H1 (cell line): Measurements from ENCODE around the gene THADA. TPM values are rescaled to one million over a fixed set of nuclear protein-coding genes. Genes with fewer than 3 reads are reported as not detected.
"Not testable (repeated sequence)": the region's sequence is repeated elsewhere in the genome, so short reads cannot be mapped to it uniquely, and the experiment has no call there.

ENCODE experiments used
- CTCF ChIA-PET: fragments of 300-600 bp; sonication (Branson Sonifier 250); formaldehyde crosslinking; loops from one replicate; lab custom pipeline; 2021; ENCODE audit not compliant: partially characterized antibody; lab: Charles Lee
- POLR2A ChIA-PET: fragments of 300-600 bp; sonication (Branson Sonifier 250); formaldehyde crosslinking; loops from one replicate; lab custom pipeline; 2021; ENCODE audit warnings: inconsistent platforms; ENCODE audit not compliant: partially characterized antibody; lab: Charles Lee
- DNase-seq, 2 experiments: peaks; one replicate each; pipeline versions ENCODE4 v3.0.0 to v3.0.0-alpha.2; 2010 to 2022; ENCODE audit warnings: low spot score in 2 of 2, low read depth in 1 of 2, mixed read lengths in 1 of 2
- FAIRE-seq: peaks from 2 replicates; lab custom pipeline; 2011; peaks lifted over from hg19 to GRCh38; lab: Jason Lieb, UNC
- H2AFZ ChIP-seq: 2 replicates; pipeline ENCODE4 v1.8.1; 2012; ENCODE audit warnings: low read length, inconsistent platforms
- H2AK5ac ChIP-seq: 2 replicates; pipeline ENCODE4 v1.6.1; 2013; ENCODE audit warnings: low read depth, low read length
- H2BK120ac ChIP-seq: replicated peaks from 2 replicates; pipeline ENCODE3; 2013; ENCODE audit warnings: low read depth, low read length, inconsistent platforms
- H2BK12ac ChIP-seq: 2 replicates; pipeline ENCODE4 v1.6.1; 2013; ENCODE audit warnings: low read depth, low read length
- H2BK15ac ChIP-seq: 2 replicates; pipeline ENCODE4 v1.6.1; 2013; ENCODE audit warnings: low read length
- H2BK20ac ChIP-seq: 2 replicates; pipeline ENCODE4 v1.6.1; 2013; ENCODE audit warnings: low read length
- H2BK5ac ChIP-seq: 2 replicates; pipeline ENCODE4 v1.6.1; 2013; ENCODE audit warnings: low read depth, low read length
- H3K14ac ChIP-seq: 2 replicates; pipeline ENCODE4 v1.6.1; 2013; ENCODE audit warnings: inconsistent platforms; ENCODE audit not compliant: insufficient read length
- H3K18ac ChIP-seq: 2 replicates; pipeline ENCODE4 v1.6.1; 2013; ENCODE audit warnings: low read length; ENCODE audit errors: extremely low read depth
- H3K23ac ChIP-seq: 2 replicates; pipeline ENCODE4 v1.6.1; 2013; ENCODE audit warnings: inconsistent platforms; ENCODE audit not compliant: insufficient read length
- H3K23me2 ChIP-seq: 2 replicates; pipeline ENCODE4 v1.6.1; 2013; ENCODE audit warnings: low read depth, low read length
- H3K27ac ChIP-seq: 2 replicates; pipeline ENCODE4 v1.6.1; 2011; ENCODE audit warnings: low read depth, low read length, inconsistent platforms
- H3K27me3 ChIP-seq, 4 experiments: replicated peaks in 1 of 4; 1 replicate in 1 of 4; 2 replicates in 3 of 4; pipeline versions ENCODE4 v1.6.1 to v1.8.1; 2011 to 2013; ENCODE audit warnings: low read length in 3 of 4, mild to moderate bottlenecking in 3 of 4, inconsistent platforms in 2 of 4, mixed read lengths in 2 of 4, moderate library complexity in 1 of 4; ENCODE audit not compliant: control insufficient read depth in 3 of 4, insufficient read depth in 3 of 4; ENCODE audit errors: extremely low read depth in 1 of 4
- H3K36me3 ChIP-seq, 4 experiments: 2 replicates each; pipeline versions ENCODE4 v1.6.1 to v1.8.1; 2011 to 2013; ENCODE audit warnings: mild to moderate bottlenecking in 4 of 4, low read length in 3 of 4, moderate library complexity in 2 of 4, control low read depth in 1 of 4, inconsistent platforms in 1 of 4; ENCODE audit not compliant: insufficient read depth in 4 of 4, control insufficient read depth in 2 of 4
- H3K4ac ChIP-seq: replicated peaks from 2 replicates; pipeline ENCODE3; 2013; ENCODE audit warnings: low read length, low read depth, mixed read lengths, inconsistent platforms; ENCODE audit not compliant: insufficient read length
- H3K4me1 ChIP-seq, 4 experiments: replicated peaks in 1 of 4; 1 replicate in 1 of 4; 2 replicates in 3 of 4; pipeline versions ENCODE4 v1.6.1 to v1.8.1; 2011 to 2013; ENCODE audit warnings: low read length in 3 of 4, inconsistent platforms in 2 of 4, mixed read lengths in 1 of 4; ENCODE audit not compliant: insufficient read depth in 4 of 4, control insufficient read depth in 3 of 4
- H3K4me2 ChIP-seq, 2 experiments: 2 replicates each; pipeline versions ENCODE4 v1.6.1 to v1.8.1; 2011 to 2013; ENCODE audit warnings: low read depth in 2 of 2, low read length in 2 of 2, control low read depth in 1 of 2, inconsistent platforms in 1 of 2, mild to moderate bottlenecking in 1 of 2; ENCODE audit not compliant: insufficient read depth in 1 of 2
- H3K4me3 ChIP-seq, 4 experiments: fragments of 200-600, 300-600 bp in 1 of 4; sonication (generic), shearing (Covaris generic), sonication (Bioruptor Twin) in 1 of 4; 2 replicates each; pipeline versions ENCODE4 v1.5.1 to v1.8.1; 2011 to 2016; ENCODE audit warnings: low read length in 4 of 4, low read depth in 3 of 4, control low read depth in 2 of 4, inconsistent platforms in 2 of 4, mild to moderate bottlenecking in 2 of 4, mixed read lengths in 1 of 4, moderate library complexity in 1 of 4; ENCODE audit not compliant: insufficient read depth in 2 of 4; ENCODE audit errors: extremely low read depth in 1 of 4
- H3K56ac ChIP-seq: replicated peaks from 2 replicates; pipeline ENCODE3; 2013; ENCODE audit warnings: low read depth, mild to moderate bottlenecking, mixed read lengths, low read length, inconsistent platforms; ENCODE audit not compliant: insufficient read length
- H3K79me1 ChIP-seq: 2 replicates; pipeline ENCODE4 v1.6.1; 2013; ENCODE audit warnings: low read depth, low read length, control low read depth
- H3K79me2 ChIP-seq, 2 experiments: 2 replicates each; pipeline versions ENCODE4 v1.6.1 to v1.8.1; 2012 to 2013; ENCODE audit warnings: low read length in 2 of 2, mild to moderate bottlenecking in 2 of 2, inconsistent platforms in 1 of 2; ENCODE audit not compliant: insufficient read depth in 2 of 2, control insufficient read depth in 1 of 2
- H3K9ac ChIP-seq, 4 experiments: replicated peaks in 1 of 4; 1 replicate in 1 of 4; 2 replicates in 3 of 4; pipeline versions ENCODE4 v1.6.1 to v1.8.1; 2011 to 2013; ENCODE audit warnings: low read depth in 3 of 4, low read length in 3 of 4, control low read depth in 2 of 4, mild to moderate bottlenecking in 2 of 4, moderate library complexity in 2 of 4, inconsistent platforms in 1 of 4; ENCODE audit errors: extremely low read depth in 1 of 4
- H3K9me3 ChIP-seq, 2 experiments: 2 replicates each; pipeline versions ENCODE4 v1.6.1 to v1.8.1; 2012 to 2013; ENCODE audit warnings: mild to moderate bottlenecking in 2 of 2, moderate library complexity in 2 of 2, control low read depth in 1 of 2, inconsistent platforms in 1 of 2, low read depth in 1 of 2, low read length in 1 of 2, mixed read lengths in 1 of 2; ENCODE audit not compliant: insufficient read depth in 2 of 2
- H4K20me1 ChIP-seq, 2 experiments: replicated peaks in 1 of 2; 2 replicates each; pipeline versions ENCODE3 to v1.8.1; 2011 to 2013; ENCODE audit warnings: inconsistent platforms in 2 of 2, low read length in 2 of 2, mild to moderate bottlenecking in 1 of 2; ENCODE audit not compliant: insufficient read depth in 2 of 2, control insufficient read depth in 1 of 2
- H4K5ac ChIP-seq: 2 replicates; pipeline ENCODE4 v1.6.1; 2013; ENCODE audit warnings: low read length, low read depth, mixed read lengths, inconsistent platforms; ENCODE audit not compliant: insufficient read length
- H4K8ac ChIP-seq: 2 replicates; pipeline ENCODE4 v1.8.0; 2013; ENCODE audit warnings: mild to moderate bottlenecking, moderate library complexity, low read length, inconsistent platforms; ENCODE audit not compliant: insufficient read depth; ENCODE audit errors: extremely low read depth
- H4K91ac ChIP-seq: replicated peaks from 2 replicates; pipeline ENCODE3; 2013; ENCODE audit warnings: low read length, mixed read lengths, inconsistent platforms; ENCODE audit not compliant: insufficient read length
- CTCF ChIP-seq, 3 experiments: IDR thresholded peaks; 1 replicate in 2 of 3; 2 replicates in 1 of 3; pipeline versions ENCODE4 v1.5.1 to v1.6.1; 2011; ENCODE audit warnings: low read length in 3 of 3, mild to moderate bottlenecking in 3 of 3, inconsistent platforms in 2 of 3, low read depth in 1 of 3, moderate library complexity in 1 of 3; ENCODE audit not compliant: insufficient read depth in 1 of 3; ENCODE audit errors: control extremely low read depth in 1 of 3
- RAD21 ChIP-seq, 2 experiments: IDR thresholded peaks in 1 of 2; conservative IDR thresholded peaks in 1 of 2; 2 replicates each; pipeline ENCODE4 v1.6.1; 2011; ENCODE audit warnings: low read depth in 2 of 2, low read length in 2 of 2, improper control_type of control experiment in 1 of 2, inconsistent platforms in 1 of 2, mild to moderate bottlenecking in 1 of 2, moderate library complexity in 1 of 2
- WGBS, 2 experiments: shearing (Covaris generic) in 1 of 2; methylation state at CpG; one replicate each; pipeline versions ENCODE4 v1.1.6 to v1.1.7; 2013 to 2015; ENCODE audit warnings: low lambda C conversion rate in 2 of 2, mixed read lengths in 2 of 2, inconsistent platforms in 1 of 2, low coverage in 1 of 2, missing lambda C conversion rate in 1 of 2; ENCODE audit not compliant: insufficient replicate concordance in 2 of 2, insufficient coverage in 1 of 2, insufficient read length in 1 of 2; ENCODE audit errors: extremely low coverage in 1 of 2, missing lambda C conversion rate in 1 of 2; 5-methylcytosine and 5-hydroxymethylcytosine counted together
- polyA plus RNA-seq, 7 experiments: library from polyadenylated mRNA; depleted of rRNA in 3 of 7; stranded (reverse) in 5 of 7; unstranded in 2 of 7; fragments of >200 nt in 5 of 7; fragments of 200-250 nt in 2 of 7; gene quantifications; 1 replicate in 5 of 7; 2 replicates in 1 of 7; 4 replicates in 1 of 7; pipeline versions ENCODE4 v1.2.1 to v1.2.3, GENCODE V29; 2011 to 2013; ENCODE audit warnings: missing spikeins in 2 of 7, mixed read lengths in 2 of 7
- total RNA-seq: library from RNA; stranded (reverse); fragmentation: NEBNext Ultra II Directional; extraction: Animal tissue kit (Norgen Biotek cat#: 25700); gene quantifications from 2 replicates; pipeline ENCODE4 v1.2.1, GENCODE V29; 2021

Gene THADA
- total and polyA plus RNA-seq, 2 of the 8 experiments (the other 6 are each of a cell fraction or from before 2014, with no cell fraction given), result 22.4 to 26.8 TPM

GRCh38 chr2:43446755-43447154, 149.1 kb downstream of the THADA start:
- H3K9me3 ChIP-seq, H3K18ac ChIP-seq, DNase-seq, H2AFZ ChIP-seq, H2AK5ac ChIP-seq, H3K23ac ChIP-seq, H3K4ac ChIP-seq, H3K36me3 ChIP-seq, H2BK120ac ChIP-seq, H3K23me2 ChIP-seq, H3K4me2 ChIP-seq, H4K5ac ChIP-seq, H4K8ac ChIP-seq, H3K79me2 ChIP-seq, FAIRE-seq, H3K9ac ChIP-seq, H2BK5ac ChIP-seq, POLR2A ChIA-PET, H2BK15ac ChIP-seq: not testable (repeated sequence)
- CTCF ChIA-PET, result interaction anchor here (0.6 to 3.0 kb wide), 9 partner anchors 8 to 421 kb away, joined by 3 to 13 read pairs (median 3); no protein-coding TSS in a partner anchor
- WGBS, 2 experiments, result 90% methylated on average over 4 of the region's 4 CpGs; no CpG with 5 or more reads in 1 of the 2 experiments
- TF ChIP-seq CTCF (IDR thresholded peaks at IDR 0.05; ENCODE audit: control extremely low read depth in 1 of 3, insufficient read depth in 1 of 3, low read depth in 1 of 3, low read length in 3 of 3) (peak in 1 of 3 experiments; percentile 20; a peak in 1 of 4 replicates), RAD21 (IDR thresholded peaks at IDR 0.05 in 1 of 2, conservative IDR thresholded peaks at IDR 0.05 in 1 of 2; ENCODE audit: low read depth in 2 of 2, low read length in 2 of 2) (peak in 1 of 2 experiments; percentile 27; a peak in 1 of 4 replicates)
- TF ChIP-seq, all 59 proteins: peak for 2; not testable (repeated sequence) for 57
- H3K56ac ChIP-seq, H4K91ac ChIP-seq, H3K27me3 ChIP-seq, H3K79me1 ChIP-seq, H2BK12ac ChIP-seq, H2BK20ac ChIP-seq, H3K4me3 ChIP-seq, H3K27ac ChIP-seq, H4K20me1 ChIP-seq, H3K14ac ChIP-seq: not testable (repeated sequence)
- H3K4me1 ChIP-seq, result peaks cover 3 to 22% (median 9%) of the 10 kb centered on the region in 4 experiments; a peak in 4 of 7 replicates
